GM19324 (cell line): ENCODE data around the gene ZNF593OS.

Experiments
- ATAC-seq: cut with Tn5 transposase; IDR thresholded peaks from one replicate; pipeline ENCODE4 v1.9.1; 2021; ENCODE audit warnings: mild to moderate bottlenecking, moderate library complexity; ENCODE audit not compliant: unreplicated experiment, low FRiP score

Gene ZNF593OS

DNA sequence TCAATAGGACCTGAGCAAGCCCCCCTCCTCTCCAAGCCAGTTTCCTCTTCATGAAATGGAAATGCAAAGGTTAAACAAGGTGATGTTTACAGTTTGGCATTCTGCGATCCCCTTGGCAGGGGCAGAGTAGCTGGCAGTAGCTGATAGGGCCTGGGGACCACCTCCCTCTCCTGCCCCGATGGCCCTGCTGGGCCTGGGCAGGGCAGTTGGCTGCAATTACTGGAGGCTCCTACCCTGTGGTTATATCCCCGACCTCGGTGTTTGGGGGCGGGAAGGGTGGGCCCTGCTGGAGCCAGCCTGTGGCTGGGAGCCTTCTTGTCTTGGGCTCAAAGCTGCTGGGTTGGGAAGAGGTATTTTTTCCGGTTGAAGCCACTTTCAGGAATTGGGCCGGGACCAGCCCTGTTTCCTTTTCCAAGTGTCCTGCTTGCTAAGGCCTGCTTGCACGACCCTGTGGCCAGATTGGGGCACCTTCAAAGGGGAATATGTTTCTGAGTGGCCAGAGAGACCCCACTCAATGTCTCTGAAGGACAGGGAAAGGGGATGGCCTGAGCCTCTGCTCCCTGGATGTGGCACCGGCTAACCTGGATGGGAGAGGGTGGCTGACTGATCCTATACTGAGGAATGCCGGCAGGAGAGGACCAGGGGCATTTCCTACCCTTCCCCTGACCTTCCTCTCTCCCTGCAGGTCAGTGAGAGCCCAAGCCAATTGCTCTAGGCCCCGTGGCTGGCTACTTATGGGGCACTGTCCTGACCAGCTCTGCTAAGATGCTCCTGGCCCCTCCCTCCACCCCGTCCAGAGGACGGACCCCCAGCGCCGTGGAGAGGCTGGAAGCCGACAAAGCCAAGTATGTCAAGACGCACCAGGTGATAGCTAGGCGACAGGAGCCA, 10.9 kb downstream of the ZNF593OS start:
- ATAC-seq: no peak

DNA sequence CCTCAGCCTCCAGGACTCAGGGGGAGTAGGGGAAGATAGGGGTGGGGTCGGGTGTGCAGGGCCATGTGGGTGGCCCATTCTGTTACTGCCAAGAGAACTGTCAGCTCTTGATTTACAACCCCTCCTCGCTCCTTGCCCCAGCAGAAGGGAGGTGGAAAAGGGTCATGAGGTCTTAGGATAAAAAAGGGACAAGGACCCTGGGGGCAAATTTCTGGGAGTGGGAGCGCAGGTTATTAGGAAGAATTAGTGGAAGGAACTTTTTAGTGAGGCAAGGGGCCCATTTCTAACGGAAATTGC, 11.9 kb downstream of the ZNF593OS start:
- ATAC-seq: no peak

DNA sequence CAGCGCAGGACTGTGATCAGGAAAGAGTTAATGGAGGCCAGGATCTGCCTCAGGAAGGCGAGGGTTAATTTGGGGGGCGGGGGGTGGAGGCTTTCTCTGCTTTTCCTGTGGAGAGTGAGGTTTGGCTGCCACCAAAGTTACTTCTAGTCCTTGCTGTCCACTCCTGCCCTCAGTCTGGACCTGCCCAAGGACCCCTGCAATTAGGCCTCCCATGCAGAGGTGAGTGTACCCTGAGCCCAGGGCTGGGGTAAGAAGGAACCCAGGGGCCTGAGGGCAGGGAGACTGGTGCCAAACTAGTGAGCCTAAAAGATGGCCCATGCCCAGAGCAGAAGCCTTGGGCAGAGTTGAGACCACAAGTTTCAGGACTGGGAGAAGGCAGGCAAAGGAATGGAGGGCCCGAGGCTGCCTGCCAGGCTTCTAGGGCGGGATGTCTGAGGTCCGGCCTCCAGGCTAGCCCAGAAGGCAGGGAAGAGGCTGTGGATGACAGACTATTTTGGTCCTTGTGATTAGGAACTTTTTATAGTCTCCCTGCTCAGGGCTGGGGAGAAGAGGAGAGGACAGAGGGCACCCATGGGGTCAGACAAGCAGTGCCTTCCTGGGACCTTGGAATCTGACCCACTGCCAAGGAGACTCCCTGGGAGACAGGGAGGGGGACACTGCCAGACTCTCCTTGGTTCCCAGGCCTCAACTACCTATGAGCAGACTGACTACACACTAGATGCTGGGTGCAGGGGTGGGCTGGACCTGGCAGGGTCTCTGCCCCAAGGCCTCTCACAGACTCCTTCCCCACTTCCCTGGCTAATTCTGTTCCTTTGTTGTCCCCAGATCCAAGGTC, 12.5 kb downstream of the ZNF593OS start, which contains the start of gene FAM110D:
FAM110D (plus strand) TSS at position 172 of the 835 bp plus-strand sequence. CDS start 2,213 bp downstream, outside the sequence.
- no peak for ATAC-seq

DNA sequence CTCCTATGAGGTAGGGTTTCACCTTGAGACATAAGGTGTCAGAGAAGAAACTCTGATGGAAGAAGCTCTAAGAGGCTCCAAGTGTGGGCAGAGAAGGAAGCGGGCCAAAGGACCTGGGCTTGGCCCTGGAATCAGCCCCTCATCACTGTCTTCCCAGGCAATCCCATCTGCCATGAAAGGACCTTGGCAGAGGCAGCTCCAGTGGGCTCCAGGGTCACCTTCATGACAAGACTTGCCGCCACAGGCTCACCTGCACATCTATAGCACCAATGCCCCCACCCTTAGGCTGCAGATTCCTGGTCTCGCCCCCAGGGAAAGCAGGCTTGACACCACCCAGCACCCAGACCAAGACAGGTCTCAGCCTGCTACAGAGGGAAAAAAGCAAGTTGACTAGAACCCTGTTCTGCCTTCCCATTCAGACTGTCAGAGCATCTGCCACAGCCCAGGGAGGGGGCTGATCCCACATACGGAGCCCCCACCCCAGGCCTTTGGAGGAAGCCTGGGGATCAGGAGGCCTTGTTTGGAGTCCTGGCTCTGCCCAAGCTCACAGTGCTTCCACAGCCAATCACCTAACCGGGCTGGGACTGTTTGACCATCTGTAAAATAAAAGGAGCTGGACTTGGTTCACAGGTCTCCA, 13.2 kb downstream of the ZNF593OS start:
- ATAC-seq: no peak

DNA sequence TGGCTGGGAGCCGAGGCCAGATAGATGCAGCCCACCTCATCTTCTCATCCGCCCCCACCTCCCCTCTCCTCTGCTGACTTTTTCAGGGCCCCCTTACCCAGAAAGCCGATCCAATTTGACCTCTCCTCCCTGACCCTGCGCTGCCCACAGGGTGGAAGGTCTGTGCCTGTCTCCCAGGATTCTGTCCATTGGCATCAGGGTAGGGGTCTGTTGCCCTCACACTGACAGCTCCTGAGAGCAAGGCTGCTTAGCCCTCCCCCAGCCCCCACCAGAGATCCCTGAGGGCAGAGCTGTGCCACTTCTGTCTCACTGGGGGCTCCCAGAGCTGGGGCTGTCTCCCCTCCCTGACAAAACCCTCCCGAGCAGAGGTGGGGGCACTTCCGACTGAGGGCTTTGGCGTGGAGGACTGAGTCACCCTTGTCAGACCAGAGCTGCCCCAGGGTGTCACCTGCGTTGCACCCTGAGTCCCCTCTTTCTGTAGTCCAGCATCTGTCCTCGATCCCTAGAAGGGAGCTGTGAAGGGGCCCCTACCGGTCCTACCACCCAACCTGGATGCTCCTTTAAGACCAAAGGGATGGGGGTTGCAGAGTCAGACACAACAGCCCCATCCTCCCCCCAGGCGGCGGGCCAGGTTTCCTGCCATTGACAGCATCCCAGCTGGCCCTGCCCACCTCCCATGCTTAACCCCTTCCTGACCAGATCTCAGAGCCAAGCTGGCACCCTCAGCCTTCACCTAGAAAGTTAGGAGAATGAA, 15.2 kb downstream of the ZNF593OS start:
- no peak for ATAC-seq

DNA sequence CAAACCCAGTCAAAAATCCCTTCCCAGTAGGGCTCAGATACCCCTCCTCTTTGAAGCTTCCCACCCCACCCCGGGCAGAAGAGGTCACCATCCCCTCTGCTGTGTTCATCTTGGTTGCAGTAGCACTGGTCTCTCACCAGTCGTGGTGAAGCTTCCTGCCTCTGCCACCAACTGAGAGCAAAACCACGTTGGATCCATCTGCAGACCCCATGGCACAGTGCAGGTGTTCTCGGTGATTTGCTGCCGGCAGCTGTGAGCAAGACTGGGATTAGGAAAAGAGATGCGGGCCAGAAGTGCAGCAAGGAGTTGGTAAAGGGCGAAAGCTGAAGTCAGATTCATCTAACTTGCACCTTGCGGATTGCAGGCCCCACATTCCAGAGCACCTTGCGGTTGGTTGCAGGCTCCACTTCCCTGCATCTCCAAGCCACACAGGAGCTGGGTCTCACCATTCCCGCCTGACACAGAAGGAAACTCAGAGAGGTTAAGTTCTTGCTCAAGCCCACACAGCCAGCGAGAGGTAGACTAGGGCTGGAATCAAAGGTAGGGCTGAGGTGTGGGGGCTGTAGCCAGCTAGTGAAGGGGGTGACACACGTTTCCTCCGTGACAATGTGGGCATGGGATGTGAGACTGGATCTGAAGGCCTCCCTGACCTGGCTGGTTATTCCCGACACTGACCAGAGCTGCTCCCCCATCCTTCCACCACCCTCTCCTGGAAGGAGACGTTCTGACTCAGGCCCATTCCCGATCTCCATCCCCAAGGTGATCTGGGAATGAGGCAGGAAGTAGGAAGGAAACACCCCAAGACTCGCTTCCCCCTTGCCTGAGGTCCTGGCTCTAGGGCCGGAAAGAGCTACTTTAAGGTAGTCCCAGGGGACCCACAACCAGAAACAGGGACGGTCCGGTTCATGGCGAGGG, 16.0 kb downstream of the ZNF593OS start:
- ATAC-seq: no peak

DNA sequence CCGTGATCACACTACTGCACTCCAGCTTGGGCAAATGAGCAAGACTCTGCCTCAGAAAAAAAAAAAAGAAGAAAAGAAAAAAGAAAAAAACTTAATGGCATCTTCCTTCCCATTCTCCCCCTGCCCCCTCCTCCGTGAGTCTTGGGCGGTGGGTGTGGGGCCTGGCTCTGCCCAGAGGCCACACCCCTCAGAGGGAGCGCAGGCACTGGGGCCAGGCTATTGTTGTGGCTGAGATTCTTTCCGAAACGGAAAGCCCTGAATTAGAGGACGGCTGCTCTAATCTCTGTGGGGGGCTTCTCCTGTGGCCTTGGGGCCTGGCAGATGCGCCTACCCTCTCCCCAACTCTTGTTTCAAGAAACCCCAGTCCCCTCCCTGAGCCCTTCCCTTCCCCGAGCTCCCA, 16.9 kb downstream of the ZNF593OS start:
- ATAC-seq: no peak

DNA sequence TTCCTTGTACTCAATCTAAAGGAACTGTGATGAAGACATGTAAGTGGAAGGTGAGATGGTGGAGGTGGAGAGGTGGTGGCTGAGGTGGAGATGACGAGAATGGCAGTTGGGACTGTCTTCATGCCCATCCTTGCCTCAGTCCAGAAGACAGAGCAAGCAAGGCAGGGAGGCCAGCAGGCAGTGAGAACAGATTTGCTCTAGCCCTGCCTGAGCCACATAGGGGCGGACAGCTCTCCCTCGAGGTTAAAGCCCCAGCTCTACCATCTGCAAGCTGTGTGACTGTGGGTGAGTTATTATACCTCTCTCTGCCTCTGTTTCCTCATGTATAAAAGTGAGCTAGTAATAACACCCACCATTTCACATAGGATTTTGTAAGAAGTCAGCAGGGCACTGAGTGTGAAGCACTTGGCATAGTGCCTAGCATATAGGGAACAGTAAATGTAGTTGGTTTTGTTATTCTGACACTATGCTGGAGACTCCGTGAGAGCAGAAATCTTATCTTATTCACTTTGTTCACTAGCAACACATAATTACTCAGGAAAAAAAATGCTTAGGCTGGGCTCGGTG, 17.6 kb downstream of the ZNF593OS start:
- ATAC-seq: no peak

DNA sequence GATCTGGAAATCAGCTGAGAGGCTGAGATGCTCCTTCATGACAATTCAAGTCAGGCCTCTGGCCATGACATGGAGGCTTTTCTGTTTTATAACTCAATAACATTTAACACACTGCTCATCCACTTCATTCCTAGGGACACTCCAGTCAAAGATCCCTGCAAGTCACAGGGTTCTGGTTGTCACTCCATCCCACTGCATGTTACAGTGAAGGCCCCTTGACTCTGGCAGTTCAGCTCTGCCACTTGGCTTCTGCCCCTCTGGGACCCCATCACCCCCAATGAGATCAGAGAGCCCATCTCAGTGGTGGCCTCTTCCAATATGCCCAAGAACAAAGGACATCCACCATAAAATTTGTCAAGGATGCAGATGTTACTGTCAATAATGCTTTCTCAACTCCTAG, 22.7 kb downstream of the ZNF593OS start:
- ATAC-seq: no peak

DNA sequence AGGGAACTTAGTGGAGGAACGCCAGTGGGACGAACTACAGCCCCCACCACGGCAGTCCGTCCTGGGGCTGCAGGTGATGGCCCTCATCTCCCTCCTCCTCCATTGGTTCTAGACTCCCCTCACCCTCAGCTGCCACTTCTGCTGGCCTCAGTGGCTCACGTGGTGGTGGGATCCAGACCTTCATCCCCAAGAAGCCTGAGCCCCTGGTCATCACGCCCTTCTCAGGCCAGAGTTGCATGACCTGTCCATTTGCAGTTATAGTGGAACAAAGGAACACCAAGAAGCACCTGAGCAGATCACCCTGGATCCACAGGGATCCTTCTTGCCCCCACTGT, 25.7 kb downstream of the ZNF593OS start:
- ATAC-seq: no peak

DNA sequence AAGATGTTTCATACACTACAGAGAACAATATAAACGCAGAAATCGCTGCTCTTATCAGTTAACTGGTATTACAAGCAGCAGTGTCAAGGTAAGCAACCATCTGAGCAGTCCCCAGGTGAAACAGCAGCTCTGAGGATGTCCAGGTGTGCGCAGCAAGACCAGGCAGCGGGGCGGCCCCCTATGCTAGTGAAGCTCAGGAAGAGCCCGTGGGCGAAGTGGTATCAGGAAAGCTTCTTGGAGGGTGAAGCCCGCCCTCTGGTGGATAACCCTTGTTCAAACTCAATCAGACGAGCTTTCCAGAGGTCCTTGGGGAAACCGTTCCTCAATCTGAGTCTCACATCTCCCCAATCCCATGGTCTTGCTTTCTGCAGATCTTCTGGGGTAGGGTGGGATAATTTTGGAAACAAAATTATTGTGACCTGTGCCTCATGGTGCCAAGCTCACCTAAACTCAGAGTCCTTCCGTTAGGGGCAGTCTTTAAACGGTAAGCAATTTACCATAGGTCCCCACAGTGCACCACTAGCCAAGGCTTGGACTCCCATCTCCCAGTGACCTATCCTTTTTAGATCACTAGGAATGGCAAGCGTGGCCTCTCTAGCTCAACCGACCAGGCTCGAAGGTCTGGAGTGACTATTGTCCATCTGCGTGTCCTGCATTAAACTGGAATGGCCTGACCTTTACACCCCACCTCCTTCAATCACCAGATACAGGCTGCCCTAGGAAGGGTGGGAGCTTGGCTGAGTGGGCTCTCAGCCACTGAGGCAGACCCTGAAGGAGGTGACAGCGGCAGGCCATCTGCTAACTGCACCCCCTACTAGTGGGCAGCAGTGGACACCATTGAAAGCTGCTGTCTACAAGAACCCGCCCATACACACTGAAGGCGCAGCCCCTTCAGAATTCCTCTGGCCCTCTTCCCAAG, 26.3 kb downstream of the ZNF593OS start:
- peak; percentile 51 for ATAC-seq

DNA sequence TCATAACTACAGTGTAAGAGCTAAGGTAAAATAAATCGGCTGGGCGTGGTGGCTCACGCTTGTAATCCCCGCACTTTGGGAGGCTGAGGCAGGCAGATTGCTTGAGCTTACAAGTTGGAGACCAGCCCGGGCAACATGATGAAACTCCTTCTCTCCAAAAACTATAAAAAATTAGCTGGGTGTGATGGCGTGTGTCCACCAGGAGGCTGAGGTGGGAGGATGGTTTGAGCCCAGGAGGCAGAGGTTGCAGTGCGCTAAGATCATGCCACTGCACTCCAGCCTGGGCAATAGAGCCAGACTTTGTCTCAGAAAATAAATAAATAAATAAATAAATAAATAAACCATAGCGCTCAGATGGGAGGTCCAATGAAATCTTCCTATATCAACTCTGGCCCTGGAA, 29.5 kb downstream of the ZNF593OS start:
- no peak for ATAC-seq

DNA sequence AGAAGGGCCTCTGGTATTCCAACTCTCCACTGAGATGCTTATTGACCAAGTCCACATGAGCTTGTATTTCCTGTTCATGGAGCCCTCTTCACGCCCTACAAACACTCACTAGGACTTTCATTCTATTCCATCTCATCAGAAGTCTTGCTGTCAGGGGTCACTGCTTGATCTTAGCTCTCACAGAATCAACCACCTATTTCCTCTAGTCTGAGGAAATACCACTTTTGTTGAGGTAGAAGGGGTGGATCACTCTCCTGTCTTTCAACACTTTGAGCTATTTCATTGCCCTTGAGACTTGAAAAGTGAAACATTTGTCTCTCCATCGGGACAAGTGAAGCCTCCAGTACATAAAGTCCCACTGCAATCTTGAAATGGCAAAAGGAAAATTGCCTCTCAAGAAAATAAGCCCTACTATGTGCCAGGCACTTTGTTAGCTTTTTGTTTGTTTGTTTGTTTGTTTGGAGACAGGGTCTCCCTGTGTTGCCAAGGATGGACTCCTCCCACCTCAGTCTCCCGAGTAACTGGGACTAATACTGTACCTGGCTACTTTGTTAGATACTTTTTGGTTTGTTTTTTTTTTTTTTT, 32.6 kb downstream of the ZNF593OS start:
- no peak for ATAC-seq

DNA sequence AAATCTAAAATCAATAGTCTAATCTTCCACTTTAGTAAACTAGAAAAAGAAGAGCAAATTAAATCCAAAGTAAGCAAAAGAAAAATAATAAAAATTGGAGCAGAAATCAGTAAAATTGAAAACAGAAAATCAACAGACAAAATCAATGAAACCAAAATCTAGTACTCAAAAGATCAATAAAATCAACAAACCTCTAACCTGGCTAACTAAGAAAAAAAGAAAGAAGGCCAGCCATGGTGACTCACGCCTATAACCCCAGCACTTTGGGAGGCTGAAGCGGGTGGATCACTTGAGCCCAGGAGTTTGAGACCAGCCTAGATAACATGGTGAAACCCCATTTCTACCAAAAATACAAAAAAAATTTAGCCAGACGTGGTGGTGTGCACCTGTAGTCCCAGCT, 37.2 kb downstream of the ZNF593OS start:
- no peak for ATAC-seq

DNA sequence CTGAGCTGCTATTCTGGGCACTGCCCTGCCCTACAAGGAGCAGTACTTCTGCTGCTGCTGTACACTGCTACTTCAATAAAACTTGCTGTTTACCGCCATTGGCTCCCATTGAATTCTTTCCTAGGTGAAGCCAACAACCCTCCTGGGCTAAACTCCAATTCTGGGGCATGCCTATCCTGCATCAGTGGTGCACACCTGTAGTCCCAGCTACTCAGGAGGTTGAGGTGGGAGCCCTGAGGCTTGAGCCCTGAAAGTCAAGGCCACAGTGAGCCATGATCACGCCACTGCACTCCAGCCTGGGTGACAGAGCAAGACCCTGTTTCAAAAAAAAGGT, 38.8 kb downstream of the ZNF593OS start:
- ATAC-seq: no peak

DNA sequence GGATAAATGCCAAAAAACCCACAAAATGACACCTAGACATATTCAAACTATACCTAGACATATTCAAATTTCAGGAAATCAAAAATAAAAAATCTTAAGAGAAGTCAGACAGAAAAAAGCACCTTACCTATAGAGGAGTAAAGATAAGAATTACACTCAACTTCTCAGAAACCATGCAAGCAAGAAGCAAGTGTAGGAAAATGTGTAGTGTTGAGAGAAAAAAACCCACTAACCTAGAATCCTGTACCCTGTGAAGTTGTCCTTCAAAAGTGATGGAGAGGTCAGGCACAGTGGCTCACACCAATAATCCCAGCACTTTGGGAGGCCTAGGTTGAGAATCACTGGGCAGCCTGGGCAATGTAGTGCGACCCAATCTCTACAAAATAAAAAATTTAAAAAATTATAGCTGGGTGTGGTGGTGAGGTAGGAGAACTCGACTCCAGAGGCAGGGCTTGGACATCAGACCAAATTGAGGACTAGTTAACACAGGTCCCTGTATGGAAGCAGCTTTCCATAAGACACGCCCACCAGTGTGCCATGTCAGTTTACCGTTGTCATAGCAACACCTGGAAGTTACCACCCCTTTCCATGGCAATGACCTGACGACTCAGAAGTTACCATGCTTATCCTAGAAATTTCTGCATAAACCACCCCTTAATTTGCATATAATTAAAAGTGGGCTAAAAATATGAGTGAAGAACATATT, 39.4 kb downstream of the ZNF593OS start:
- ATAC-seq: no peak

DNA sequence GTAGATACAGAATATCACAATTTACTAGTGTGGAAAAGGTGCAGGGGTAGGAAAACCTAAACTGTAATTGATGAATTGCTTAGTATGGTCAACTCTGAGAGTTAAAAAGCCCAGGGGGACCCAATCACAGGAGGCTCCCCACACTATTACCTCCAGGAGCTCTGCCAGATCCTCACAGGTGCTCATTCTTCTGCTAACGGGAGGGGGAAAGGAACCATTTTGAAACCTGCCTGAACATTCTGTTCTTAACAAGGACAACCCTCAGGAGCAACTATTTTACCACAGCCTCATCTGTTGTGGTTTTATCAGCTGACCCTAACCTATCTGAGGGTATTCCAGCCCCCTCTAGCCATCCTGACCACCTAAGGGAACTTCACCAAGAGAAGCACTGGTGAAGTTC, 40.9 kb downstream of the ZNF593OS start:
- no peak for ATAC-seq
